B cell (primary cell): ENCODE measurements around the gene IL4R. TPM values are rescaled to one million over a fixed set of nuclear protein-coding genes. Genes with fewer than 3 reads are reported as not detected.

Experiments used
- ATAC-seq: fragments of 200-7000 bp; cut with Tn5 transposase; one replicate; pipeline ENCODE4 v1.10.0; 2021; ENCODE audit warnings: low read depth, mild to moderate bottlenecking, moderate number of reproducible peaks, moderate library complexity
- CTCF ChIA-PET: fragments of 350-600 bp; sonication (Branson Sonifier 250); formaldehyde crosslinking; loops from one replicate; lab custom pipeline; 2021; ENCODE audit warnings: antibody characterized with exemption, inconsistent platforms; lab: Charles Lee
- POLR2A ChIA-PET: fragments of 350-600 bp; sonication (Branson Sonifier 250); formaldehyde crosslinking; loops from one replicate; lab custom pipeline; 2021; ENCODE audit warnings: antibody characterized with exemption; lab: Charles Lee
- DNase-seq: peaks from one replicate; pipeline ENCODE4 v3.0.0; 2013
- H2AFZ ChIP-seq: 2 replicates; pipeline ENCODE4 v1.6.1; 2012; ENCODE audit warnings: mild to moderate bottlenecking, low read depth, low read length; ENCODE audit not compliant: insufficient read depth, poor library complexity, severe bottlenecking
- H3K27ac ChIP-seq, 2 donors: 1 replicate in 1 of 2; 2 replicates in 1 of 2; pipeline ENCODE4 v1.5.1; 2012 to 2013; ENCODE audit warnings: low read length in 2 of 2, mild to moderate bottlenecking in 2 of 2, moderate library complexity in 1 of 2
- H3K27me3 ChIP-seq, 4 experiments: fragments of 200-600 bp in 1 of 4; sonication (generic) in 1 of 4; replicated peaks in 1 of 4; 1 replicate in 2 of 4; 2 replicates in 2 of 4; pipeline versions ENCODE4 v1.6.1 to v1.7.0; 2013 to 2016; ENCODE audit warnings: low read length in 3 of 4, mild to moderate bottlenecking in 2 of 4, mixed read lengths in 1 of 4, moderate library complexity in 1 of 4; ENCODE audit not compliant: insufficient read depth in 4 of 4, control insufficient read depth in 3 of 4; ENCODE audit errors: control extremely low read depth in 1 of 4
- H3K36me3 ChIP-seq, 2 experiments: replicated peaks in 1 of 2; 1 replicate in 1 of 2; 2 replicates in 1 of 2; pipeline versions ENCODE4 v1.6.1 to v1.7.1; 2013; ENCODE audit warnings: low read length in 1 of 2; ENCODE audit not compliant: insufficient read depth in 2 of 2, control insufficient read depth in 1 of 2; ENCODE audit errors: control extremely low read depth in 1 of 2, extremely low read depth in 1 of 2
- H3K4me1 ChIP-seq, 2 donors: fragments of 200-600 bp in 1 of 2; sonication (generic) in 1 of 2; 1 replicate in 1 of 2; 2 replicates in 1 of 2; pipeline versions ENCODE4 v1.5.1 to v1.6.1; 2013 to 2017; ENCODE audit warnings: low read length in 2 of 2; ENCODE audit not compliant: control insufficient read depth in 2 of 2, insufficient read depth in 2 of 2
- H3K4me2 ChIP-seq: replicated peaks from 2 replicates; pipeline ENCODE3; 2012; ENCODE audit warnings: mild to moderate bottlenecking, low read depth, low read length; ENCODE audit not compliant: poor library complexity, severe bottlenecking
- H3K4me3 ChIP-seq, 5 experiments: fragments of 200-600 bp in 1 of 5; sonication (generic) in 1 of 5; 1 replicate in 3 of 5; 2 replicates in 2 of 5; pipeline versions ENCODE4 v1.5.1 to v1.7.0; 2011 to 2016; ENCODE audit warnings: low read length in 4 of 5, mild to moderate bottlenecking in 4 of 5, low read depth in 2 of 5, control low read depth in 1 of 5, moderate library complexity in 1 of 5; ENCODE audit not compliant: insufficient read depth in 1 of 5; ENCODE audit errors: control extremely low read depth in 1 of 5, extremely low read depth in 1 of 5
- H3K79me2 ChIP-seq: fragments of 200-600 bp; sonication (generic); one replicate; pipeline ENCODE4 v1.6.0; 2016; ENCODE audit warnings: low read length; ENCODE audit not compliant: control insufficient read depth, insufficient read depth
- H3K9ac ChIP-seq: fragments of 200-600 bp; sonication (generic); 2 replicates; pipeline ENCODE4 v1.6.1; 2017; ENCODE audit warnings: mild to moderate bottlenecking, low read length, moderate library complexity
- H3K9me3 ChIP-seq, 3 donors: one replicate each; pipeline versions ENCODE4 v1.6.1 to v1.7.1; 2013; ENCODE audit warnings: low read length in 2 of 3; ENCODE audit not compliant: control insufficient read depth in 2 of 3, insufficient read depth in 1 of 3; ENCODE audit errors: control extremely low read depth in 1 of 3
- H4K20me1 ChIP-seq: 2 replicates; pipeline ENCODE4 v1.6.0; 2012; ENCODE audit warnings: mild to moderate bottlenecking, low read length; ENCODE audit not compliant: insufficient read depth, control insufficient read depth, poor library complexity, severe bottlenecking
- H3K27ac Mint-ChIP-seq: one replicate; pipeline ENCODE4 v1.8.0; 2021; ENCODE audit warnings: mixed read lengths
- H3K27me3 Mint-ChIP-seq: one replicate; pipeline ENCODE4 v1.8.0; 2021; ENCODE audit warnings: mixed read lengths
- H3K4me1 Mint-ChIP-seq: one replicate; pipeline ENCODE4 v1.8.0; 2021; ENCODE audit warnings: mixed read lengths
- H3K4me3 Mint-ChIP-seq: one replicate; pipeline ENCODE4 v1.8.0; 2021; ENCODE audit warnings: mixed read lengths
- H3K9me3 Mint-ChIP-seq: one replicate; pipeline ENCODE4 v1.8.0; 2022; ENCODE audit warnings: mixed read lengths; ENCODE audit not compliant: insufficient read depth
- EZH2 ChIP-seq: IDR thresholded peaks from 2 replicates; pipeline ENCODE4 v1.6.1; 2012; ENCODE audit warnings: borderline replicate concordance, low read depth, mild to moderate bottlenecking, moderate library complexity, low read length; ENCODE audit not compliant: insufficient read depth, poor library complexity, severe bottlenecking
- WGBS: methylation state at CpG from one replicate; pipeline ENCODE4 v1.1.5; 2013; ENCODE audit warnings: missing lambda C conversion rate; ENCODE audit not compliant: insufficient coverage; 5-methylcytosine and 5-hydroxymethylcytosine counted together
- intact Hi-C: fragments of 100-400 bp; cut with micrococcal nuclease; formaldehyde crosslinking; loops from one replicate; pipeline ENCODE4 v1.10.0; 2022
- polyA plus RNA-seq: library from polyadenylated mRNA; depleted of rRNA; stranded (reverse); fragments of >200 nt; gene quantifications from 2 replicates; pipeline ENCODE4 v1.2.3, GENCODE V29; 2012
- total RNA-seq, 2 donors: library from RNA; stranded (reverse); fragments of 120-200 nt in 1 of 2; gene quantifications; 1 replicate in 1 of 2; 2 replicates in 1 of 2; pipeline versions ENCODE4 v1.2.3 to v1.2.4, GENCODE V29; 2013 to 2022
- TF ChIP-seq, protein P1 (sequence below): fragments of 200-600 bp; IDR thresholded peaks from one replicate; pipeline ENCODE4 v1.8.0; 2022; ENCODE audit warnings: antibody characterized with exemption, mild to moderate bottlenecking

Gene IL4R
- total and polyA plus RNA-seq, 2 donors (not counting 1 experiment from before 2014, with no cell fraction given), result 311 to 966 TPM

DNA sequence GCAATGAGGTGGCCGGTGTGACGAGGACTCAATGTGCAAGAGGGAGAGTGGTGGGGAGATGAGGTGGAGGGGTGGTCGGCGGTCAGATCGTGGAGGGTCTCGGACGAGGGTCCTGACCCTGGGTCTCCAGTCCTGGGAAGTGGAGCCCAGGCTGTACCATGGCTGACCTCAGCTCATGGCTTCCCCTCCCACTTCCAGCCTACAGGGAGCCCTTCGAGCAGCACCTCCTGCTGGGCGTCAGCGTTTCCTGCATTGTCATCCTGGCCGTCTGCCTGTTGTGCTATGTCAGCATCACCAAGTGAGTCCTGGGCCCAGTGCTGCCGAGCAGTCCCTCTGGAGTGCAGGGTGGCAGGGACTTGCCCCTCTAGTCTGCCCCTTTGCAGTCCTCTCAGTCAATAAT is 41.8 kb downstream of the IL4R start:
- H3K79me2 ChIP-seq, result peaks cover 13% of the 10 kb centered on the region
- no peak overlapping the region for H3K27ac ChIP-seq
- Mint-ChIP-seq H3K4me1 (no peaks in the 10 kb centered on the region), H3K27ac (no peak overlapping the region), H3K4me3 (no peak overlapping the region), H3K27me3 (no peaks in the 10 kb centered on the region), H3K9me3 (no peaks in the 10 kb centered on the region)
- H3K9me3 ChIP-seq, result no peaks in the 10 kb centered on the region
- H3K36me3 ChIP-seq, result peaks cover 41 to 92% of the 10 kb centered on the region in 2 experiments
- DNase-seq, result peak; percentile 37
- CTCF ChIA-PET, result interaction anchor here (1.0 to 2.6 kb wide), 9 partner anchors 9 to 176 kb away, joined by 4 to 12 read pairs (median 7); no protein-coding TSS in a partner anchor
- H3K9ac ChIP-seq, result no peak overlapping the region
- H4K20me1 ChIP-seq, result peaks cover 85% of the 10 kb centered on the region
- TF ChIP-seq, protein P1, sequence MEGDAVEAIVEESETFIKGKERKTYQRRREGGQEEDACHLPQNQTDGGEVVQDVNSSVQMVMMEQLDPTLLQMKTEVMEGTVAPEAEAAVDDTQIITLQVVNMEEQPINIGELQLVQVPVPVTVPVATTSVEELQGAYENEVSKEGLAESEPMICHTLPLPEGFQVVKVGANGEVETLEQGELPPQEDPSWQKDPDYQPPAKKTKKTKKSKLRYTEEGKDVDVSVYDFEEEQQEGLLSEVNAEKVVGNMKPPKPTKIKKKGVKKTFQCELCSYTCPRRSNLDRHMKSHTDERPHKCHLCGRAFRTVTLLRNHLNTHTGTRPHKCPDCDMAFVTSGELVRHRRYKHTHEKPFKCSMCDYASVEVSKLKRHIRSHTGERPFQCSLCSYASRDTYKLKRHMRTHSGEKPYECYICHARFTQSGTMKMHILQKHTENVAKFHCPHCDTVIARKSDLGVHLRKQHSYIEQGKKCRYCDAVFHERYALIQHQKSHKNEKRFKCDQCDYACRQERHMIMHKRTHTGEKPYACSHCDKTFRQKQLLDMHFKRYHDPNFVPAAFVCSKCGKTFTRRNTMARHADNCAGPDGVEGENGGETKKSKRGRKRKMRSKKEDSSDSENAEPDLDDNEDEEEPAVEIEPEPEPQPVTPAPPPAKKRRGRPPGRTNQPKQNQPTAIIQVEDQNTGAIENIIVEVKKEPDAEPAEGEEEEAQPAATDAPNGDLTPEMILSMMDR, result no peak
- no peak for TF ChIP-seq EZH2
- H3K4me2 ChIP-seq, result no peak overlapping the region
- WGBS, result 81% methylated on average over 10 of the region's 12 CpGs
- H3K4me1 ChIP-seq, result no peaks in the 10 kb centered on the region
- no peaks in the 10 kb centered on the region for H3K27me3 ChIP-seq
- H2AFZ ChIP-seq, result no peak overlapping the region
- intact Hi-C loops, result no loop called here
- POLR2A ChIA-PET, result interaction anchor here (0.7 to 1.4 kb wide), 2 partner anchors 40 to 53 kb away, joined by 3 to 4 read pairs; no protein-coding TSS in a partner anchor
- no peak overlapping the region for H3K4me3 ChIP-seq
- peak; percentile 24 for ATAC-seq

DNA sequence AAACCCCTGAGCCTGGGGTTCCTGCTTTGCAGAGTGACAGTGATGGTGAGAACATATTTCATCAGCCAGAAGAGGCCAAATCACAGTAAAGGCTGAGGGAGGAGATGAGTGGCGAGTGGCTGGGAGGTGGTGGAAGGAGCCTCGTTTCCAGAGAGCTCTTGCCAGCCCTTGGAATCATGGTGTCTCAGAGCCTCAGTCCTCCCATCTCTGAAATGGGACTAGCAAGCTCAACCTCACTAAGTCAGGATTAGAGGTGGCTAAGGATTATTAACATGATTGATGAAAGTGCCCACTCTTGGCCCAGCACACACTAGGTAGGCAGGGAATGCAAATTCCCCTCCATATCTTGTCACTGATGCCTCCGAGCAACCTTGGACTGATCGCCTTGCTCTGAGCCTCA is 43.0 kb downstream of the IL4R start:
- POLR2A ChIA-PET, result interaction anchor here (0.9 kb wide), 1 partner anchor 122 kb away, joined by 3 read pairs; no protein-coding TSS in a partner anchor
- no peaks in the 10 kb centered on the region for H3K4me1 Mint-ChIP-seq
- no peaks in the 10 kb centered on the region for H3K27me3 Mint-ChIP-seq
- no peak overlapping the region for H3K4me3 Mint-ChIP-seq
- H4K20me1 ChIP-seq, result peaks cover 81% of the 10 kb centered on the region
- peak overlapping the region in 1 of 2 donors; percentile 21 for H3K27ac ChIP-seq
- H3K4me1 ChIP-seq, result no peaks in the 10 kb centered on the region
- 94% methylated on average over 2 of the region's 4 CpGs for WGBS
- CTCF ChIA-PET, result interaction anchor here (0.8 to 2.6 kb wide), 5 partner anchors 10 to 177 kb away, joined by 3 to 12 read pairs (median 6); no protein-coding TSS in a partner anchor
- H3K4me2 ChIP-seq, result no peak overlapping the region
- DNase-seq (no peak), ATAC-seq (no peak)
- no peak overlapping the region for H3K9ac ChIP-seq
- no peaks in the 10 kb centered on the region for H3K9me3 ChIP-seq
- H2AFZ ChIP-seq, result no peak overlapping the region
- no peaks in the 10 kb centered on the region for H3K27me3 ChIP-seq
- intact Hi-C loops, result no loop called here
- no peak overlapping the region for H3K27ac Mint-ChIP-seq
- TF ChIP-seq EZH2, result no peak
- TF ChIP-seq, protein P1, result no peak
- H3K79me2 ChIP-seq, result peaks cover 5% of the 10 kb centered on the region
- no peaks in the 10 kb centered on the region for H3K9me3 Mint-ChIP-seq
- peaks cover 44 to 94% of the 10 kb centered on the region in 2 experiments for H3K36me3 ChIP-seq
- no peak overlapping the region for H3K4me3 ChIP-seq
